Amygdala (tissue), 56 donors: ENCODE data around the gene SCUBE1.

Experiments
- DNase-seq, 56 donors: peaks; one replicate each; lab custom pipeline; 2025; lab: John Stamatoyannopoulos, UW

SCUBE1 gene

DNA sequence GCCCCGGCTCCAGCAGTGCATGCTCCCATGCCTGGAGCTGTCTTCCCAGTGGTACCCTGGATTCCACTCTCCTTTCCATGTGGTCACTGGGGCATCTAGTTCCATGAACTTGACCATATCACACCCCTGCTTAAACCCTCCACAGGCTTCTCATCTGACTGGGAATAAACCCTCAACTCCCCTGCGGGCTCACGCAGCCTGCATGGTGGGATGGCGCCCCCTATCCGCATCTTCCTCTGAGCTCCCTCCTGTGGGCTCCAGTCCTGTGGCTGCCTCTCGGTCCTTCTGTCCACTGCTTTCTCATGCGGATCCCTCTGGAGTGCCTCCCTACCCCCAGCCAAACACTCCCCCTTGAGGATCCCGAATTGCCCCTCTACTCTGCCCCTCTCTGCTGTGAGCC is 114.8 kb downstream of the SCUBE1 start:
- peak in 2 of 56 donors; percentile 3 to 12 for DNase-seq

- no peak for DNase-seq
These were observed 115.9 kb downstream of the SCUBE1 start for GRCh38 chr22:43227239-43227630.

- DNase-seq: no peak
These were observed 116.6 kb downstream of the SCUBE1 start for GRCh38 chr22:43226377-43227238.

- DNase-seq: no peak
These were observed 117.6 kb downstream of the SCUBE1 start for GRCh38 chr22:43225609-43226008.

DNA sequence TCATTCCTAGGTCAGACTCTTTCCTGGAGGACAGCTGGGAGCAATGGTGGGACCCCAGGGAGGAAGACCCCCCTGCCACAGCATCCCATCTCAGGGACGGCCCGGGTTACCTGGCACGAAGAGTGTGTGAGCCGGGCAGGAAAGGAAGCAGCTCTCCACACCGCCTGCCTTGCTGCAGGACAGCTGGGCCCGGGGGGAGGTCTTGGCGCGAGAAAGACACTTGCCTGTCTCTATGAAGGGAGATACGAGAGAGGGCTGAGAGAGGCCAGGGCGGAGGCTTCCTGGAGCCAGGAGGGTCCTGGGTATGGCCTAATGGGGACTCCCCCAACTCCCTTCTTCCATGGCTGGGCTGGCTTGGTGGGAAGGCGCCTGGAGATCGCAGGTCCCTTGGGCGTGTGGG is 120.2 kb downstream of the SCUBE1 start:
- no peak for DNase-seq

- DNase-seq: no peak
These were observed 120.9 kb downstream of the SCUBE1 start for GRCh38 chr22:43222262-43222661.

DNA sequence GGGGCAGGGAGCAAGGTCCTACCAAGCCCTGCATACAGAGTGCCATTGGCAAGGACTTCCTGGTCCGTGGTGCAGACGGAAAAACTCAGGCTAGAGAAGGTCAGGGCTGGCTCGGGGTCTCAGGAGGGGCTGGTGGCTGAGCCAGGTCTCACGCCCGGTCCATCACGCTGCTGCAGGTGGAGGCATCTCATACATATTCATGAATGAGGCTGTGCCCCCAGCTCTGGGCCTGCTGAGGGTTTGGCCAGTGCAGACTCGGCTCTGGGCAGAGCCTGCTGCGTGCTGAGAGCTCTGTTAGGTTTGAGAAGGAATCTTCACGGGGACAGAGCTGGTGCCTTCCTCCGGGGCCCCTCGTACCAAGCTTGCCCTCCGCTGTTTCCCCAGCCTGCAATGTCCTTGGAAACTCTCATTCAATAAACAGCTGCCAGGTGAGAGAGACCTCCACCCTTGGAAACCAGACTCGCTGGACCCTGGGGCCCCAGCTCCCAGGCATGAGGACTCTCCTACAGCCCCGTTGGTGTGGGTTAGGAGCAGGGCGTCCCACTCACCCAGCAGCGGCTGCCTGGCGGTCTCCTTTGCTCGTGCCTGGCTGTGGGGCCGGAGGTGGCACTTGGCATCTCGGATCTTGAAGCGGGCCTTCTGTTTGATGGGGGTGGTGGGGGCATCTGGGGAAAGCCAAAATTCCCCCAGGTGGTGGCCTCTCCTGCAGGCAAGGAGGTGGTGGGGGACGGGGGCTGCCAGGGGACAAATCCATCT is 122.4 kb downstream of the SCUBE1 start:
- DNase-seq: no peak

DNA sequence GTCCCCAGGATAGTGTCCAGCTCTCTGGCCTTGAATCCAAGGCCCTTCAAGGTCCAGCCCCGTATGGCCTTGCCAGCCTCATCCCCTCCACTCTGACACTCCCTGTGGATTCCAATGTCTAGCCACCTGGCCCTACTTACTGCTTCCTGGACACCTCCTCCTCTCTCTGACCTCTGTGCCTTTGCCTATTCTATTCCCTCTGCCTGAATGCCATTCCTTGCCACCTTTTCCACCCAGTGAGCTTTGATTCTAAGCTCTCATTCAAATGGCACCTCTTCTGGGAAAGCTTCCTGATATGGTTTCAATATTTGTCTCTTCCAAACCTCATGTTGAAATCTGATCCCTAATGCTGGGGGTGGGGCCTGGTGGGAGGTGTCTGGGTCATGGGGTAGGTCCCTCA is 124.4 kb downstream of the SCUBE1 start:
- no peak for DNase-seq

DNA sequence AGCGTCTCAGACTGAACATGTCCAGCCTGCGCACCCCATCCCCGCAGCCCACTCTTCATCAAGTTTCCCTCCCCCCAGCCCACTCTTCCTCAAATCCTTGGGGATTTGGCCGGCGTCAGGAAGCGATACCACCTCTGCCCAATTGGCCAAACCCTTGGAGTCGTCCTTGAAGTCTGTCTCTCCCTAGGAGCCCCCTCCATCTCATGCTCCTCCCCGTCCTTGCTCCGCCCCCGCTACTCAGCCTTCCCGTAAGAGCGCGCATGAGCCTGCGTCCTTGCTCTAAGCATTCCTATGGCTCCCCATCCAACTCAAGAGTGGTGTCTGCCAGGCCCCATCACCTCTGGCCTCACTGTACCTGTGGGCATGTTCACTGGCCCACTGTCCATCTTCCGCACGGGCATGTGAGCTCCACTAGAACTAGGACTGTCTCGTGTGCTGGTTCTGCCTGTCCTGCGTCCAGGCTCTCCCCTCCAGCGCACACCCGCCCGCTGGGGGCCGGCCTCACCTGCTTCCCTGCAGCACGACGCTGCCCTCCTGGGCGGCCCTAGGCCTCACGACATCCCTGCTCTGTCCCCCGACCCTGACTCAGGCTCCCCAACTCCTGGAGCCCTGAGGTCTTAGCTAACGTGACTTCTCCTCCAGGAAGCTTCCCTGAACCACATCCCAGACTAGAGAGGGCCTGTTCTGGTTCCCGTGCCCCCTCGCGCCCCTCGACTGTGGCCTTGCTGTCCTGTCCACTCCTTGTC is 125.7 kb downstream of the SCUBE1 start:
- DNase-seq: no peak

GRCh38 chr22:43216738-43217137 is 126.4 kb downstream of the SCUBE1 start:
- DNase-seq: no peak

DNA sequence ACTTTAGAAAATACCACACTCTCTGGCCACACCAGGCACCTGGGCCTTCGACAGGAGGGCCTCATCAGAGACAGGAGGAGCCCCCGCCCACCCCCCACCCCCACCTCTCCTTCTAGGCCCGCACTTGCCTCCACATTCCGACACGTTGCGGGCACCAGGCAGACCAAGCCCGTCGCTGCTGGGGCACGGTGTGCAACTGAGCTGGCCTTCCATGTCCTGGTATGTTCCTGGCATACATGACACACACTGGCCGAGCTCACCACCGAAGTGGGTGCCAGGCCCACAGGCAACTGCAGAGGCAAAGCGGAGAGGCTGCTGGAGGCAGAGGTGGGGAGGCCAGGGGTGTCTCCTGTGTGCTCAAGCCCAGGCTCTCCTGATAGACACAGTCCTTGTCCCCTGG is 129.2 kb downstream of the SCUBE1 start:
- no peak for DNase-seq

- no peak for DNase-seq
These were observed 130.1 kb downstream of the SCUBE1 start for GRCh38 chr22:43213051-43213450.

- no peak for DNase-seq
These were observed 130.7 kb downstream of the SCUBE1 start for GRCh38 chr22:43212434-43212952.

- no peak for DNase-seq
These were observed 131.2 kb downstream of the SCUBE1 start for GRCh38 chr22:43211941-43212433.

GRCh38 chr22:43210631-43211515 is 132.3 kb downstream of the SCUBE1 start:
- no peak for DNase-seq

- DNase-seq: no peak
These were observed 133.2 kb downstream of the SCUBE1 start for GRCh38 chr22:43209971-43210370.

- no peak for DNase-seq
These were observed 133.7 kb downstream of the SCUBE1 start for GRCh38 chr22:43209523-43209890.

- no peak for DNase-seq
These were observed 134.3 kb downstream of the SCUBE1 start for GRCh38 chr22:43208703-43209522.
